GM12878 (cell line): ENCODE measurements around the gene VTI1A. TPM values are rescaled to one million over a fixed set of nuclear protein-coding genes. Genes with fewer than 3 reads are reported as not detected.

Source experiments
- ATAC-seq: fragments of 200-7000 bp; cut with Tn5 transposase; 3 replicates; pipeline ENCODE4 v1.9.1; 2020; ENCODE audit warnings: mild to moderate bottlenecking, moderate library complexity
- BruUV-seq: library from RNA; stranded (reverse); fragments of 400-500 nt; replicated peaks from 2 replicates; lab custom pipeline; 2021; lab: Mats Ljungman, UMichigan
- CTCF ChIA-PET: fragments of 300-600 bp; sonication (Branson Sonifier 250); formaldehyde crosslinking; extraction: SDS; loops from one replicate; lab custom pipeline; 2021; ENCODE audit warnings: inconsistent platforms; lab: Yijun Ruan, JAX
- POLR2A ChIA-PET: fragments of 350-600 bp; formaldehyde crosslinking; extraction: SDS; loops from one replicate; lab custom pipeline; 2021; ENCODE audit warnings: inconsistent platforms; lab: Charles Lee
- RAD21 ChIA-PET: fragments of 300-600 bp; sonication (Branson Sonifier 250); formaldehyde crosslinking; loops from one replicate; lab custom pipeline; 2023; ENCODE audit warnings: antibody characterized with exemption; ENCODE audit not compliant: unreplicated experiment; lab: Charles Lee
- SMC1A ChIA-PET: fragments of 300-600 bp; sonication (Branson Sonifier 250); formaldehyde crosslinking; loops from one replicate; lab custom pipeline; 2023; ENCODE audit not compliant: unreplicated experiment, uncharacterized antibody; lab: Charles Lee
- DNase-seq: peaks from one replicate; pipeline ENCODE4 v3.0.0-alpha.2; 2011; ENCODE audit warnings: low read depth, low spot score
- FAIRE-seq: peaks from 3 replicates; lab custom pipeline; 2011; peaks lifted over from hg19 to GRCh38; lab: Jason Lieb, UNC
- H2AFZ ChIP-seq: 2 replicates; pipeline ENCODE4 v1.6.0; 2011; ENCODE audit warnings: low read depth, low read length, control low read depth; ENCODE audit not compliant: control insufficient read depth
- H3K27ac ChIP-seq: 2 replicates; pipeline ENCODE4 v1.5.1; 2011; ENCODE audit warnings: control low read depth; ENCODE audit not compliant: control insufficient read depth, insufficient read depth
- H3K27me3 ChIP-seq, 2 experiments: replicated peaks in 1 of 2; 2 replicates each; pipeline versions ENCODE4 v1.6.0 to v1.6.1; 2011; ENCODE audit warnings: low read length in 1 of 2; ENCODE audit not compliant: control insufficient read depth in 2 of 2, insufficient read depth in 2 of 2
- H3K36me3 ChIP-seq, 2 experiments: 2 replicates each; pipeline ENCODE4 v1.5.1; 2011; ENCODE audit warnings: low read length in 1 of 2; ENCODE audit not compliant: control insufficient read depth in 2 of 2, insufficient read depth in 2 of 2
- H3K4me1 ChIP-seq: 2 replicates; pipeline ENCODE4 v1.6.1; 2011; ENCODE audit warnings: mild to moderate bottlenecking, low read length, moderate library complexity, mixed read lengths; ENCODE audit not compliant: control insufficient read depth, insufficient read depth
- H3K4me2 ChIP-seq: 2 replicates; pipeline ENCODE4 v1.6.0; 2011; ENCODE audit warnings: control low read depth; ENCODE audit not compliant: control insufficient read depth, insufficient read depth
- H3K4me3 ChIP-seq: fragments of 200-600 bp; sonication (generic); 2 replicates; pipeline ENCODE4 v1.5.1; 2016
- H3K79me2 ChIP-seq: 2 replicates; pipeline ENCODE4 v1.6.0; 2011; ENCODE audit warnings: low read length; ENCODE audit not compliant: control insufficient read depth, insufficient read depth
- H3K9ac ChIP-seq: 2 replicates; pipeline ENCODE4 v1.8.0; 2011; ENCODE audit warnings: low read length, control low read depth, mixed read lengths; ENCODE audit not compliant: control insufficient read depth, insufficient read depth
- H3K9me3 ChIP-seq: replicated peaks from 3 replicates; pipeline ENCODE4 v1.5.1; 2011; ENCODE audit warnings: mild to moderate bottlenecking, low read length; ENCODE audit not compliant: control insufficient read depth, insufficient read depth
- H4K20me1 ChIP-seq: 2 replicates; pipeline ENCODE4 v1.6.0; 2011; ENCODE audit not compliant: control insufficient read depth, insufficient read depth
- HDGF ChIP-seq: fragments of 450-650 bp; IDR thresholded peaks from 2 replicates; pipeline ENCODE4 v1.6.1; 2016; ENCODE audit warnings: antibody characterized with exemption
- NFYB ChIP-seq: IDR thresholded peaks from 2 replicates; pipeline ENCODE4 v1.6.1; 2011; ENCODE audit warnings: low read depth, mild to moderate bottlenecking, low read length, improper control_type of control experiment, moderate library complexity; ENCODE audit not compliant: insufficient read depth
- RAD21 ChIP-seq: IDR thresholded peaks from 2 replicates; pipeline ENCODE4 v1.6.1; 2011; ENCODE audit warnings: mild to moderate bottlenecking, low read depth, low read length, moderate library complexity; ENCODE audit not compliant: insufficient read depth
- RELA ChIP-seq: fragments of 450-650 bp; IDR thresholded peaks from 2 replicates; pipeline ENCODE4 v1.8.0; 2014; ENCODE audit warnings: borderline replicate concordance; ENCODE audit not compliant: partially characterized antibody
- SRF ChIP-seq, 2 experiments: IDR thresholded peaks; 2 replicates each; pipeline ENCODE4 v1.6.1; 2011; ENCODE audit warnings: low read depth in 2 of 2, low read length in 2 of 2, mild to moderate bottlenecking in 1 of 2, moderate library complexity in 1 of 2
- TARDBP ChIP-seq: IDR thresholded peaks from 2 replicates; pipeline ENCODE4 v1.6.1; 2016; ENCODE audit warnings: borderline replicate concordance
- YBX1 ChIP-seq: fragments of 450-650 bp; IDR thresholded peaks from 2 replicates; pipeline ENCODE4 v1.6.1; 2016; ENCODE audit warnings: antibody characterized with exemption
- WGBS: methylation state at CpG from one replicate; pipeline ENCODE4 v1.1.6; 2016; ENCODE audit warnings: low lambda C conversion rate; ENCODE audit not compliant: insufficient replicate concordance, insufficient coverage; ENCODE audit errors: missing lambda C conversion rate; 5-methylcytosine and 5-hydroxymethylcytosine counted together
- in situ Hi-C: fragments of 300-500 bp; cut with MboI; formaldehyde crosslinking; loops from 9 replicates; pipeline ENCODE4 v1.14.3; 2018; ENCODE audit warnings: mixed read lengths
- intact Hi-C: fragments of 100-400 bp; cut with micrococcal nuclease; formaldehyde crosslinking; loops from one replicate; pipeline ENCODE4 v1.14.2; 2022; ENCODE audit not compliant: unreplicated experiment
- polyA plus RNA-seq, 11 experiments: library from polyadenylated mRNA; depleted of rRNA in 4 of 11; unstranded in 6 of 11; stranded (reverse) in 5 of 11; fragments of >200 nt; fragmentation: Nextera tagmentation in 4 of 11; fragmentation: Illumina TruSeq in 1 of 11; extraction: Ambion mirVana in 4 of 11; extraction: Trizol in 1 of 11; gene quantifications; 1 replicate in 1 of 11; 2 replicates in 10 of 11; pipeline versions ENCODE4 v1.2.1 to v1.2.3, GENCODE V29; 2011 to 2016; ENCODE audit warnings: inconsistent platforms in 2 of 11, missing spikeins in 2 of 11, low read depth in 1 of 11
- total RNA-seq, 4 experiments: library from RNA; depleted of rRNA in 3 of 4; stranded (reverse); fragments of >200 nt in 3 of 4; fragmentation: Illumina TruSeq in 1 of 4; extraction: Trizol in 1 of 4; gene quantifications; 2 replicates each; pipeline versions ENCODE4 v1.2.1 to v1.2.3, GENCODE V29; 2013 to 2021
- TF ChIP-seq, protein P1 (sequence below): fragments of 450-650 bp; IDR thresholded peaks from 2 replicates; pipeline ENCODE4 v1.6.1; 2017; ENCODE audit warnings: mild to moderate bottlenecking, moderate library complexity
- TF ChIP-seq, protein P2 (sequence below), 3 experiments: IDR thresholded peaks in 2 of 3; conservative IDR thresholded peaks in 1 of 3; 2 replicates each; pipeline ENCODE4 v1.5.1; 2011; ENCODE audit warnings: low read depth in 3 of 3, low read length in 3 of 3, mild to moderate bottlenecking in 3 of 3, control low read depth in 2 of 3, moderate library complexity in 2 of 3, inconsistent platforms in 1 of 3, mixed read lengths in 1 of 3; ENCODE audit not compliant: control insufficient read depth in 2 of 3, insufficient read depth in 1 of 3; ENCODE audit errors: extremely low read depth in 1 of 3
- TF ChIP-seq, protein P3 (sequence below): fragments of 450-650 bp; IDR thresholded peaks from 2 replicates; pipeline ENCODE4 v1.6.1; 2017; ENCODE audit warnings: mild to moderate bottlenecking

The VTI1A gene
- total and polyA plus RNA-seq, 10 of the 15 experiments (the other 5 are each of a cell fraction or from before 2014, with no cell fraction given), result 12.4 to 43.2 (median 27.5) TPM

DNA sequence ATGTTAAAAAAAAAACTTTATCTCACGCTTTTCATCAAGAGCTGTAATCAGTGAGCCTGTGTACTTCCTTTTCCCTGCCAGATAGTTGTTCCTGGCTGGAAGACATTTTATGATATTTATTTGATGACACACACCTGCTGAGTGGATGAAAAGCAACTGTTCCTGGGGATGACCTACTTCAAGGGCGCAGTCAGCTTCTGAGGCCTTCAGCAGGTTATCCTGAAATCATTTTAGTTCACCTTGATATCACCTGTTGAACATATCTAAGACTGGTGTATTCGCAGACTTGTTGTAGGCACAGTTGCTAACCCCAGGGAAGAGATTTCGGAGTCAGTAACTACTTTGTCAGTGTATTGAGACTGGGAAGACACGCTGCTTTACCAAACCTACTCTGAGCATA lies 268.6 kb downstream of the VTI1A start (continued):
- TF ChIP-seq, protein P1, sequence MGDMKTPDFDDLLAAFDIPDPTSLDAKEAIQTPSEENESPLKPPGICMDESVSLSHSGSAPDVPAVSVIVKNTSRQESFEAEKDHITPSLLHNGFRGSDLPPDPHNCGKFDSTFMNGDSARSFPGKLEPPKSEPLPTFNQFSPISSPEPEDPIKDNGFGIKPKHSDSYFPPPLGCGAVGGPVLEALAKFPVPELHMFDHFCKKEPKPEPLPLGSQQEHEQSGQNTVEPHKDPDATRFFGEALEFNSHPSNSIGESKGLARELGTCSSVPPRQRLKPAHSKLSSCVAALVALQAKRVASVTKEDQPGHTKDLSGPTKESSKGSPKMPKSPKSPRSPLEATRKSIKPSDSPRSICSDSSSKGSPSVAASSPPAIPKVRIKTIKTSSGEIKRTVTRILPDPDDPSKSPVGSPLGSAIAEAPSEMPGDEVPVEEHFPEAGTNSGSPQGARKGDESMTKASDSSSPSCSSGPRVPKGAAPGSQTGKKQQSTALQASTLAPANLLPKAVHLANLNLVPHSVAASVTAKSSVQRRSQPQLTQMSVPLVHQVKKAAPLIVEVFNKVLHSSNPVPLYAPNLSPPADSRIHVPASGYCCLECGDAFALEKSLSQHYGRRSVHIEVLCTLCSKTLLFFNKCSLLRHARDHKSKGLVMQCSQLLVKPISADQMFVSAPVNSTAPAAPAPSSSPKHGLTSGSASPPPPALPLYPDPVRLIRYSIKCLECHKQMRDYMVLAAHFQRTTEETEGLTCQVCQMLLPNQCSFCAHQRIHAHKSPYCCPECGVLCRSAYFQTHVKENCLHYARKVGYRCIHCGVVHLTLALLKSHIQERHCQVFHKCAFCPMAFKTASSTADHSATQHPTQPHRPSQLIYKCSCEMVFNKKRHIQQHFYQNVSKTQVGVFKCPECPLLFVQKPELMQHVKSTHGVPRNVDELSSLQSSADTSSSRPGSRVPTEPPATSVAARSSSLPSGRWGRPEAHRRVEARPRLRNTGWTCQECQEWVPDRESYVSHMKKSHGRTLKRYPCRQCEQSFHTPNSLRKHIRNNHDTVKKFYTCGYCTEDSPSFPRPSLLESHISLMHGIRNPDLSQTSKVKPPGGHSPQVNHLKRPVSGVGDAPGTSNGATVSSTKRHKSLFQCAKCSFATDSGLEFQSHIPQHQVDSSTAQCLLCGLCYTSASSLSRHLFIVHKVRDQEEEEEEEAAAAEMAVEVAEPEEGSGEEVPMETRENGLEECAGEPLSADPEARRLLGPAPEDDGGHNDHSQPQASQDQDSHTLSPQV, result no peak
- TF ChIP-seq RAD21, result no peak
- TF ChIP-seq, all 136 proteins: peak for 0

DNA sequence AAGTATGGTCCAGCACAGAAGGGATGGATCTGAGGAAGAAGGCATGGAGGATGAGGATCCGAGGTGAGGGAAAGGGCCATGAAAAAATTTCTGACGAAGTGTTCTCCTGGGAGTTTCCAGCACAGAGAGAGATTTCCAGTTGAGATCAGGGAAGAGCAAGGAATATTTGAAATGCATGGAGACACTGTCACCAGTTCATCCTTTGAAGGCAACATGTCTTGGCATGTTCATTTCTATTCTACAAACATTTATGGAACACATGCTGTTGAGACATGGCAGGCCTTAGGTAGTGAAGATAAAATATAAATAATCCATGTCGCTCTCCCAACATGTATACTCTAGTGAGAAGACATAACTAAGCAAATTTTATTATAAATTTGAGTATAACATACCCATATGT lies 269.1 kb downstream of the VTI1A start:
- Histone ChIP-seq H3K27ac (no peak overlapping the region), H3K36me3 (no peaks in the 10 kb centered on the region; a peak in 1 of 4 replicates), H3K9me3 (no peaks in the 10 kb centered on the region), H3K4me1 (no peaks in the 10 kb centered on the region), H3K79me2 (no peaks in the 10 kb centered on the region), H3K4me3 (no peak overlapping the region), H3K4me2 (no peak overlapping the region), H3K9ac (no peak overlapping the region), H4K20me1 (no peaks in the 10 kb centered on the region), H3K27me3 (no peaks in the 10 kb centered on the region), H2AFZ (no peak overlapping the region)
- RAD21 ChIA-PET, result no interaction called here
- no TSS peak for BruUV-seq
- intact Hi-C loops (no loop called here), in situ Hi-C loops (no loop called here)
- 97% methylated on average over 3 of the region's 3 CpGs for WGBS
- SMC1A ChIA-PET, result no interaction called here
- CTCF ChIA-PET, result interaction anchor here (0.7 to 1.2 kb wide), 2 partner anchors 19 to 671 kb away, joined by 3 read pairs; no protein-coding TSS in a partner anchor
- FAIRE-seq (no peak), ATAC-seq (no peak), DNase-seq (no peak)
- POLR2A ChIA-PET, result no interaction called here
- TF ChIP-seq NFYB, result no peak
- TF ChIP-seq, protein P2, sequence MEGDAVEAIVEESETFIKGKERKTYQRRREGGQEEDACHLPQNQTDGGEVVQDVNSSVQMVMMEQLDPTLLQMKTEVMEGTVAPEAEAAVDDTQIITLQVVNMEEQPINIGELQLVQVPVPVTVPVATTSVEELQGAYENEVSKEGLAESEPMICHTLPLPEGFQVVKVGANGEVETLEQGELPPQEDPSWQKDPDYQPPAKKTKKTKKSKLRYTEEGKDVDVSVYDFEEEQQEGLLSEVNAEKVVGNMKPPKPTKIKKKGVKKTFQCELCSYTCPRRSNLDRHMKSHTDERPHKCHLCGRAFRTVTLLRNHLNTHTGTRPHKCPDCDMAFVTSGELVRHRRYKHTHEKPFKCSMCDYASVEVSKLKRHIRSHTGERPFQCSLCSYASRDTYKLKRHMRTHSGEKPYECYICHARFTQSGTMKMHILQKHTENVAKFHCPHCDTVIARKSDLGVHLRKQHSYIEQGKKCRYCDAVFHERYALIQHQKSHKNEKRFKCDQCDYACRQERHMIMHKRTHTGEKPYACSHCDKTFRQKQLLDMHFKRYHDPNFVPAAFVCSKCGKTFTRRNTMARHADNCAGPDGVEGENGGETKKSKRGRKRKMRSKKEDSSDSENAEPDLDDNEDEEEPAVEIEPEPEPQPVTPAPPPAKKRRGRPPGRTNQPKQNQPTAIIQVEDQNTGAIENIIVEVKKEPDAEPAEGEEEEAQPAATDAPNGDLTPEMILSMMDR (IDR thresholded peaks at IDR 0.05 in 2 of 3, conservative IDR thresholded peaks at IDR 0.05 in 1 of 3; ENCODE audit: control insufficient read depth in 2 of 3, extremely low read depth in 1 of 3, insufficient read depth in 1 of 3, low read depth in 3 of 3, low read length in 3 of 3), result no peak
- TF ChIP-seq, protein P3, sequence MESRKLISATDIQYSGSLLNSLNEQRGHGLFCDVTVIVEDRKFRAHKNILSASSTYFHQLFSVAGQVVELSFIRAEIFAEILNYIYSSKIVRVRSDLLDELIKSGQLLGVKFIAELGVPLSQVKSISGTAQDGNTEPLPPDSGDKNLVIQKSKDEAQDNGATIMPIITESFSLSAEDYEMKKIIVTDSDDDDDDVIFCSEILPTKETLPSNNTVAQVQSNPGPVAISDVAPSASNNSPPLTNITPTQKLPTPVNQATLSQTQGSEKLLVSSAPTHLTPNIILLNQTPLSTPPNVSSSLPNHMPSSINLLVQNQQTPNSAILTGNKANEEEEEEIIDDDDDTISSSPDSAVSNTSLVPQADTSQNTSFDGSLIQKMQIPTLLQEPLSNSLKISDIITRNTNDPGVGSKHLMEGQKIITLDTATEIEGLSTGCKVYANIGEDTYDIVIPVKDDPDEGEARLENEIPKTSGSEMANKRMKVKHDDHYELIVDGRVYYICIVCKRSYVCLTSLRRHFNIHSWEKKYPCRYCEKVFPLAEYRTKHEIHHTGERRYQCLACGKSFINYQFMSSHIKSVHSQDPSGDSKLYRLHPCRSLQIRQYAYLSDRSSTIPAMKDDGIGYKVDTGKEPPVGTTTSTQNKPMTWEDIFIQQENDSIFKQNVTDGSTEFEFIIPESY, result no peak
- no peak for TF ChIP-seq TARDBP
- no peak for TF ChIP-seq RELA
- TF ChIP-seq HDGF, result no peak
- TF ChIP-seq YBX1, result no peak
- TF ChIP-seq SRF (IDR thresholded peaks at IDR 0.05; ENCODE audit: low read depth in 2 of 2, low read length in 2 of 2), result no peak
